Stimulated activated CD4-positive, alpha-beta T cell treated with anti-CD3 and anti-CD28 coated beads, Interleukin-12 subunit alpha, Interleukin-12 subunit beta, amount 100 ng/mL, for 48 hours (primary cell): ENCODE measurements around the gene CIP2A.

ENCODE experiments used
- DNase-seq, 3 donors: peaks; one replicate each; pipeline ENCODE4 v3.0.0-alpha.2; 2020; ENCODE audit warnings: low read depth in 2 of 3, low spot score in 1 of 3

The CIP2A gene

DNA sequence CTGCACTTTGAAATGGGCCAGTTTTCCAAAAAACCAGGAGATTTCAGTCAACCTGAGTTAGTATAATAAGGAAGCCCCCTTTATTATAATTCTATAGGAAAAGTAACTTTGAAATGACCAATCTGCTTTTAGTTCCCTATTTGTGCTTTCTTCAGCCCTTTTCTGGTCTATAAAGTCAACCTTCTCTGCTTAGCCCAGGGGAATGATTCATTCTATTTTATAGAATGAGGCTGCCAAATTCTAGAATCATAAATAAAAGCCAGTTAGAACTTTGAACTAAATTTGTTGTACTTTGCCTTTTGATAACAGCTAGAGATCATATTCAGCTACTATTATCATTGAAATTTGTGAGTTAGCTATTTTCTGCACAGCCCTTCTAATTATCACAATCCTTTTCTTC lies 24.7 kb downstream of the CIP2A start:
- no peak for DNase-seq

DNA sequence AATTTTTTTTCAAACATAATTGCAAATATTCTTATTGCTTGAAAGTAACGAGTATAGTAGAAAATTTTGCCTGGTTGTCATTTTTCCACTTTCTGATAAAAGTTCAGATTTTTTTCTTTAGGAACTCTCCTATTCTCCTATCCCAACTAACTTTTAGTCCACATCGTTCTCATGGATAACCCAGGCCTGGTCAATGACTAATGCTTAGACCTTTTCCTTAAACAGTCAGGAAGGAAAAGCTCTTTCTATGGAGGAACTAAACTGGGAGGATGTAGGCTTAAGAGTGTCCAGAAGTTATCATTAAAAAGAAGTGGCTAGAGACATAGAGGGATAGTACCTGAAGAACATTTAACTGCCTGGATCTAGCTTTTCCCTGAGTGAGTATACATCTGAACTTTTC lies 26.7 kb downstream of the CIP2A start:
- DNase-seq = no peak

GRCh38 chr3:108555966-108556581 lies 33.2 kb downstream of the CIP2A start:
- no peak for DNase-seq

DNA sequence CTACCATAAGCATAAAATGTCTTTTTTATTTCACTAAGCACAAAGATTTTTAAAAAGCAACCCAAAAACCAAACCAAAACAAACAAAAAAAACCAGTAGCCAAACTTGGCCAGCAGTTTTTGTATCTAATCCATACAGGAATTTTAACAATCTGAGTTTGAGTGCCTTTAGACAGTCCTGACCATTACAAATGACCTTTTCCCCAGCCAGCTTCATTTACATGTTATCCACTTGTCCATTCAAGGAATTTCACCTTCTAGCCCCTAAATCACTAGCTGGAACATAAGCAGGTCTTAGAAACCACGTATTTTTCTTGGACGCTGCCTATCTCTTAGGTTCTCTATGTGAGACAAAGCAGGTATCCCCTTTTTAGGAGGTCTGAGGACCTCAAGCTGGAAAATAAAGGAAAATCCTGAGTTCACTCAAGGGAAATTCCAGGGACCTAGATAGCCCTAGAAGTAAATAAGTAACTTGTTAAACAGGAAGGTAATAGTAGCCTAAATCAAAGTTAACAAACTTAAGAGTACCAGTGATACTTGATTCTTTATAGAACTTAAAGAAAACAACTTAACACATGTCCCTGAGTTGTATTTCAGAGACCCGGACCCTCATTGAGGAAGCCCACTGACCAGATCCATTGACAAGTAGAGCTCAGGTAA lies 34.2 kb downstream of the CIP2A start:
- no peak for DNase-seq

DNA sequence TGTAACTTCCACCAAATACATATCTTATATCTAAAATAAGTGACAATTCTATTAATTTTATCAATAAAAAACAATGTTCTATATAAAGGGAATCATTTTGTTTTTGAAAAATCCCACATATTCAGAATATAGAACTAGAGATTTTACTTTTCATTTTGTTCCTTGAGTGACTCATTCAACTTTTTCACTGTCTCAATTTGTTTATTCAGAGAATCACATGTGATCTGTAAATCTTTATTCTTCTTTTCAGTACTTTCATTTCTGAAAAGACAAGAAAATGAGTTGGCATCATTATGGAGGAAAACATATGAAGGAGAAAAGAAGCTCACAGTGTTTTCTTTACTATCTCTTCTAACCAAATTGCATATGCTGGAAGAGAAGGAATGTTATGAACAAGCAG lies 35.0 kb downstream of the CIP2A start:
- DNase-seq = no peak

- DNase-seq = peak in 1 of 3 donors; percentile 15
Measured at GRCh38 chr3:108552267-108553159, 36.7 kb downstream of the CIP2A start.

DNA sequence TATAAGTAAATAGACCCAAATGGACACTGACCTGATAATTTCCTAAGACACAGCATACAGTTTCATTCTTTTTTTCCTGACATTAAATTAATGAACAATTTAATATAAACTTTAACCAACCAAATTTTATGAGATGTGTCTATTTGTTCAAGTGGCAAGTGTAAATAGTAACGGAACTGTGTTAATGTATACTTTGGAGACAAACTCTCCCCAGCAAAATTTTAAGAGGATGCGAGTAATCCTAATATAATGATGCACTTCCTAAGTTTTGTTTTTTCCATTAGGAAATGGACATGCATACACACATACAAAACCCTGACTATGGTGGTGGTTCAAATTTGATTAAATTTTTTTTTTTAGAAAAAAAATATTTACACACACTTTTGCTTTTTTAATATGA lies 40.4 kb downstream of the CIP2A start:
- no peak for DNase-seq

GRCh38 chr3:108548304-108548703 lies 40.9 kb downstream of the CIP2A start:
- DNase-seq = no peak

DNA sequence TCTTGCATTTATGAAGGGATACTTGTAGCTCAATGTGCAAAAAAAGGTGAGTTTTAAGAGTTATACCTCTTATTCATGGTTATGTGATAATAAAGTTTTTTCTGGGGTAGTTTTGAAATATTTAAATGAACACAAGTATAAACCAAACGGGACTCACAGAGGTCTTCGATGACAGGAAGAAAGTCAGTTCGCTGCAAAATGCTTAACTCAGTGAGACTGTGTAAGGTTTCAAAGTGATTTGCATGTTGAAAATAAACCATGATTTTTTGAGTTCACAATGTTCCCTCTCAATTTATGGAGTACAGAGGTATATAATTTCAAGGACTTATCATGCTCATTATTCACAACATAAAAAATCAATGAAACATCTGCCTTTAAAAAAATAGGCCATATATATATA lies 42.5 kb downstream of the CIP2A start:
- DNase-seq = no peak

- no peak for DNase-seq
Measured at GRCh38 chr3:108546247-108546646, 43.0 kb downstream of the CIP2A start.

GRCh38 chr3:108538083-108538482 lies 51.2 kb downstream of the CIP2A start:
- DNase-seq = no peak

GRCh38 chr3:108528459-108529252 lies 60.6 kb downstream of the CIP2A start:
- DNase-seq = no peak

DNA sequence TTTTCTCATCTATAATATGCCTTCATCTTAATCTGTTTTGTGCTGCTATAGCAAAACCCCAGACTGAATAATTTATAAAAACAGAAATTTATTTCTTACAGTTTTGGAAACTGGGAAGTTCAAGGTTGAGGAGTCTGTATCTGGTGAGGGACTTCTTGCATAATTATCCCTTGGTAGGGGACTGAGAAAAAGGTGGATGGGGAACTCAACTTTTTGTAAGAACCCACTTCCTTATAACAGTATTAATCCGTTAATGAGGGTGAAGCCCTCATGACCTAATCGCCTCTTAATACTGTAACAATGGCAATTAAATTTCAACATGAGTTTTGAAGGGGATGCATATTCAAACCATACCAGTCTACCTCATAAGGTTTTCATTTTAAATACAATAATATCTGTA lies 61.4 kb downstream of the CIP2A start:
- no peak for DNase-seq

GRCh38 chr3:108527109-108527508 lies 62.1 kb downstream of the CIP2A start:
- no peak for DNase-seq

GRCh38 chr3:108525971-108526370 lies 63.3 kb downstream of the CIP2A start:
- no peak for DNase-seq

GRCh38 chr3:108525256-108525655 lies 64.0 kb downstream of the CIP2A start:
- no peak for DNase-seq

DNA sequence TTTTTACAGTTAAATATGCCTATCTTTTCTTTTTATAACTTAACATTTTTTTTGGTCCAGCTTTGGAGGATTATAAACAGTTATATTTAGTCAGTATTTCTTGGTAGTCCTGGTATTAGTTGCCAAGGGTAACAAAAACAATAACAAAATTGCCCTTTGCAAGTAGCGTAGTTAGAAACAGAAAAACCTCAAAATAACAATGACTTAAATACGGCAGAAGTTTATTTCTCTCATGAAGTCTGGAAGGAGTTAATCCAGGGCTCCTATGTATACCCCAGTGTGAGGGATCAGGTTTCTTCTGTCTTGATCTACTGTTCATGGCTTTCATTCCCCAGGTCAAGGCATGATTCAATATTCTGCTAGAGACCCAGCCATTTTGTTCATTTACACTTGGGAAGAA lies 64.7 kb downstream of the CIP2A start:
- no peak for DNase-seq

DNA sequence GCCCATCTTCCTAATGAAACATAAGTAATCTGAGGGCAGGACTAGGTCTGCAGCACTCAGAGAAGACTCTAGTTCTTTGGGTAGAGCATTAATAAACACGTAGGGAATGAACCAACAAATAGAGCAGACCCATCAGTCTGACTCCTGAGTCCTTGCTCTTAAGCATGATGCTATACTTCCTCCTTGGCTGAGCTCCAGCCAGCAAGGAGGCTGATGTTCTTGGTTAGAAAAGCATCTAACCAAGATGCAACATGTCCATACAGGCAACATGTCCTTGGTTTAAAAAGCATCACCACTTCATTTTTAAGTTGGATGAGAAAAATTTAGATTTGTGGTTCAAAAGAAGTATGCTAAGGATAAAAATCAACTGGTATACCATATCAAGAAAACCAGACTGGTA lies 70.3 kb downstream of the CIP2A start:
- DNase-seq = no peak

- DNase-seq = no peak
Measured at GRCh38 chr3:108516881-108517280, 72.4 kb downstream of the CIP2A start.

DNA sequence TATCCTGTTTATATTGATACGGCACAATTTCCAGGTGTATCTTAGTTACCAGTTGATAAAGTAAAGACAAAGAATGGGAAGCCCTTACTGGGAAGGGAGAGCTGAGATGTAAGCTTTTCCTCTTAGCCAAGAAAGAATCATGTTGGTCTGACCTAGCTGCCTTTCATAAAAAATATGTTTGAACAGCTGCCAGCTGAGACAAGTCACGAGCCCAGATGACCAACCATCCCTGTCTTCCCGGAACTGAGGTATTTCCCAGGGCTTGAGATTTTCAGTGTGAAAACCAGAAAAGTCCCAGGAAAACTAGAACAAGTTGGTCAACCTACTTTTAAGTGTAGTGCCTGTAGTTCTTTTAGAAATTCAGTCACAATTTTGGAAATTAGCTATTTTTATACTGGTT lies 75.3 kb downstream of the CIP2A start:
- no peak for DNase-seq

GRCh38 chr3:108512671-108513070 lies 76.6 kb downstream of the CIP2A start:
- no peak for DNase-seq
